ENCODE data around the gene RHBDD3.
"Not testable (repeated sequence)": the region's sequence is repeated elsewhere in the genome, so short reads cannot be mapped to it uniquely, and the experiment has no call there.

RHBDD3 gene

GRCh38 chr22:29251265-29251664 lies 16.5 kb downstream of the RHBDD3 start:
- TF ChIP-seq CTCF (conservative IDR thresholded peaks at IDR 0.05; ENCODE audit: control insufficient read depth, insufficient read depth, low read depth, low read length): no peak
- no peak overlapping the region for H3K4me3 ChIP-seq (ENCODE audit: control insufficient read depth, low read depth, low read length)
- no peak for DNase-seq (ENCODE audit: low read depth)

GRCh38 chr22:29247891-29248290 lies 19.9 kb downstream of the RHBDD3 start:
- H3K4me3 ChIP-seq (ENCODE audit: control insufficient read depth, low read depth, low read length); DNase-seq (ENCODE audit: low read depth): not testable (repeated sequence)

GRCh38 chr22:29245626-29246385 lies 22.0 kb downstream of the RHBDD3 start:
- peak; percentile 98 for TF ChIP-seq CTCF (conservative IDR thresholded peaks at IDR 0.05; ENCODE audit: control insufficient read depth, insufficient read depth, low read depth, low read length)
- peak; percentile 63 for DNase-seq (ENCODE audit: low read depth)
- H3K4me3 ChIP-seq (ENCODE audit: control insufficient read depth, low read depth, low read length): no peak overlapping the region

- DNase-seq (ENCODE audit: low read depth): no peak
- no peak overlapping the region for H3K4me3 ChIP-seq (ENCODE audit: control insufficient read depth, low read depth, low read length)
- no peak for TF ChIP-seq CTCF (conservative IDR thresholded peaks at IDR 0.05; ENCODE audit: control insufficient read depth, insufficient read depth, low read depth, low read length)
Observed at GRCh38 chr22:29244785-29245625, 22.8 kb downstream of the RHBDD3 start.

GRCh38 chr22:29243874-29244446 lies 23.8 kb downstream of the RHBDD3 start:
- DNase-seq (ENCODE audit: low read depth): no peak
- no peak overlapping the region for H3K4me3 ChIP-seq (ENCODE audit: control insufficient read depth, low read depth, low read length)
- TF ChIP-seq CTCF (conservative IDR thresholded peaks at IDR 0.05; ENCODE audit: control insufficient read depth, insufficient read depth, low read depth, low read length): no peak

GRCh38 chr22:29240481-29240880 lies 27.3 kb downstream of the RHBDD3 start:
- H3K4me3 ChIP-seq (ENCODE audit: control insufficient read depth, low read depth, low read length); DNase-seq (ENCODE audit: low read depth): not testable (repeated sequence)

- H3K4me3 ChIP-seq (ENCODE audit: control insufficient read depth, low read depth, low read length): no peak overlapping the region
- TF ChIP-seq CTCF (conservative IDR thresholded peaks at IDR 0.05; ENCODE audit: control insufficient read depth, insufficient read depth, low read depth, low read length): no peak
- no peak for DNase-seq (ENCODE audit: low read depth)
Observed at GRCh38 chr22:29233277-29233877, 34.4 kb downstream of the RHBDD3 start.
